GM12873 (cell line): Measurements from ENCODE around the gene DLGAP4.

Experiments used
- TF ChIP-seq, protein P1 (sequence below): IDR thresholded peaks from 2 replicates; pipeline ENCODE4 v1.5.1; 2012; ENCODE audit warnings: low read depth, mild to moderate bottlenecking, moderate library complexity, low read length, control low read depth; ENCODE audit not compliant: insufficient read depth; ENCODE audit errors: missing control alignments

Gene DLGAP4

GRCh38 chr20:36460648-36461599 is 154.8 kb downstream of the DLGAP4 start:
- TF ChIP-seq, protein P1, sequence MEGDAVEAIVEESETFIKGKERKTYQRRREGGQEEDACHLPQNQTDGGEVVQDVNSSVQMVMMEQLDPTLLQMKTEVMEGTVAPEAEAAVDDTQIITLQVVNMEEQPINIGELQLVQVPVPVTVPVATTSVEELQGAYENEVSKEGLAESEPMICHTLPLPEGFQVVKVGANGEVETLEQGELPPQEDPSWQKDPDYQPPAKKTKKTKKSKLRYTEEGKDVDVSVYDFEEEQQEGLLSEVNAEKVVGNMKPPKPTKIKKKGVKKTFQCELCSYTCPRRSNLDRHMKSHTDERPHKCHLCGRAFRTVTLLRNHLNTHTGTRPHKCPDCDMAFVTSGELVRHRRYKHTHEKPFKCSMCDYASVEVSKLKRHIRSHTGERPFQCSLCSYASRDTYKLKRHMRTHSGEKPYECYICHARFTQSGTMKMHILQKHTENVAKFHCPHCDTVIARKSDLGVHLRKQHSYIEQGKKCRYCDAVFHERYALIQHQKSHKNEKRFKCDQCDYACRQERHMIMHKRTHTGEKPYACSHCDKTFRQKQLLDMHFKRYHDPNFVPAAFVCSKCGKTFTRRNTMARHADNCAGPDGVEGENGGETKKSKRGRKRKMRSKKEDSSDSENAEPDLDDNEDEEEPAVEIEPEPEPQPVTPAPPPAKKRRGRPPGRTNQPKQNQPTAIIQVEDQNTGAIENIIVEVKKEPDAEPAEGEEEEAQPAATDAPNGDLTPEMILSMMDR: no peak

DNA sequence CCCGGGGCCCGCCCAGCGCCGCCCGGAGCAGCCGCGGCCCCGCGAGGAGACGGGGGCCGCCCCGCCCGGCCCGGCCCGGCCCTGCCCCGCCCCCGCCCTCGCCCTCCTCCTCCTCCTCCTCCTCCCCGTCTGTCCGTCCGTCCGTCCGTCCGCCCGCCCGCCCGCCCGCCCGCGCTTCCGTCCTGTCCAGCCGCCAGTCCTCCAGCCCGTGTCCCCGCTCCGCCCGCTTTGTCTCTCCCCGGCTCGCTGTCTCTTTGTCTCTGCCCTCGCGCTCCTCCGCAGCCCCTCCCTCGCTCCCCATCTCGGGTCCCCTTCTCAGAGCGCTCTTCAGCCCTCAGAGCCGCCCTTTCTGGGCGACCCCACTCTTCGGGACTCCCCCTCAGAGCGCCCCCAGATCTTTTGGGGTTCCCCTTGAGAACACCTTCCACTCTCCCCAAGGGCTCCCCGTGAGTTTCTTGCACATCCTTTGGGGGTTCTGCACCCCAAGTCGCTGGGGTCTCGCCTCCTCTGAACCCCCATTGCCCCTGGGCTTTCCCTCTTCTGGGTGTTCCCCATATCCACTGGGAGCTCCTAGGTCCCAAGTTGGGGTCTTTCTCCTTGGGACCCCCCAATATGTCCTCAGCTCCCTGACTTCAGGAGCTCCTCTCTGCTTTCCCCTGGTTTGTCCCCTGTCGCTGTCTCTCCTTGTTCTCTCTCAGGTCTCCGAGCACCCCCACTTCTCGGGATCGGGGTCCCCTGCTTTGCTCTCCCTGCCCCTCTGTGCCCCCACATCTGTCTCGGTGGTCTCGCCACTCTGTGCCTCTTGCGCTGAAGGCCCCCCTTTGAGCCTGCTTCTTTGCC is 155.7 kb downstream of the DLGAP4 start:
- TF ChIP-seq, protein P1: no peak

- TF ChIP-seq, protein P1: no peak
Measured at GRCh38 chr20:36462440-36463211, 156.5 kb downstream of the DLGAP4 start.

GRCh38 chr20:36463212-36464061 is 157.3 kb downstream of the DLGAP4 start:
- TF ChIP-seq, protein P1: no peak

GRCh38 chr20:36465109-36466080 is 159.3 kb downstream of the DLGAP4 start:
- TF ChIP-seq, protein P1: no peak

- TF ChIP-seq, protein P1: no peak
Measured at GRCh38 chr20:36466089-36466488, 159.9 kb downstream of the DLGAP4 start.
